GM19372 (cell line): ENCODE data around the gene KIFAP3.
"Not testable (repeated sequence)": the region's sequence is repeated elsewhere in the genome, so short reads cannot be mapped to it uniquely, and the experiment has no call there.

Experiments
- ATAC-seq: cut with Tn5 transposase; IDR thresholded peaks from one replicate; pipeline ENCODE4 v1.9.1; 2021; ENCODE audit warnings: mild to moderate bottlenecking, low read depth, moderate library complexity; ENCODE audit not compliant: unreplicated experiment

The KIFAP3 gene

DNA sequence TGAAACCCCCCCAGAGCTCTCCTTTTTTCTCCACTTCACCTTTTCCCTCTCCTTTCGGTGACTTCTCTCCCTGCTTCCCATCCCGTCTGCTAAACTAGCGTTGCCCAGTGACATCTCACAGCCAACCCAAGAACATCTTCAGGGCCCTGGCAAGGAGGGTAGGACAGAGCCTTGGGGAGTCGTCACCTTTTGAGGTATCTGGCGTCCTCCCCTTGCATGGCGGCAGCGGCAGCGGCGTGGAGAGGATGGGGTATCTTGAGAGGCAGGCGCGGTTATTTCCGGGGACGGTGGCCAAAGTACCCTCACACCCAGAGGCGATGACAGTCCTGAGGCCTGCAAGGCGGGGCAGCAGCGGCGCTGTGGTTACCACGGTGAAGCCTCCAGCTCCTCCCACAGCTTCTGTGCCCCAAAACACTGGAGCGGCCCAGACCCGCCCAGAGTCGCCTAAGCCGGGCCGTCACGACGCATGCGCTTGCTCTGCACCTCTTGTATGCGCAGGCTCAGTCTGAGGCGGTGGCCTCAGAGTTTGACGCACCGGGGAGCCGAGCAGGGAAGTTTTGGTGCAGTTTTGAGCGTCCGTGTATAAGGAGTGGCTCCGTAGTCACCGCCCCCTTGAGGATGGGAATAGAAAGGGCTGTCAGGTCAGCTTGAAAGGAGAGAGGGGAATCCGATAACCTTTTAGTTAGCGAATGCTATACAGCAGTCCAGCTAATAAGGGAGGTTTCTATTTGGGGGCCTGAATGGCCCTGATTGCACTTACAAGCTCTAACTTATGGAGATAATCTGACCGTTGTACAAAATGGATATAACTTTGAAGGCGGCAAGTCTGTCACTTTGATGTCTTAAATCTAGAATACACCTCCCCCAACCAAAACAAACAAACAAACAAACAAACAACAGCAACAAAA lies at the start of gene KIFAP3:
KIFAP3 (minus strand) TSS at position 446 of the 908 bp plus-strand sequence; CDS start at position 218, 228 bp downstream.
- peak; percentile 97 for ATAC-seq

DNA sequence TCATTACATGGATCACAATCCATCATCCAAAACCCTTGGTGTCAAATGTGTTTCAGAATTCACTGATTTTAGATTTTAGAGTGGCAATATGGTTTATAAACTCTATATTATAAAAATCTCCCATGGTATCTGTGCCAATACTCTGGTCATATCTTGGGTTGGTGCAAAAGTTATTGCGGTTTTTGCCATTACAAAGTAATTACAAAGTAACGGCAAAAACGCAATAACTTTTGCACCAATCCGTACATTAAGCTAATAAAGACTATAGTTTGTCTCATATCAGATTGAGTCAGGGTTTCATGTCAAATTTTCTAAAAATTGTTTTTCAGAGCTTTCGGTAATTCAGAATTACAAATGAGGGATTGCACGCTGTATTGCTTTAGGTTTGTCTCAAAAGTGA lies 47.9 kb upstream of the KIFAP3 start:
- no peak for ATAC-seq

DNA sequence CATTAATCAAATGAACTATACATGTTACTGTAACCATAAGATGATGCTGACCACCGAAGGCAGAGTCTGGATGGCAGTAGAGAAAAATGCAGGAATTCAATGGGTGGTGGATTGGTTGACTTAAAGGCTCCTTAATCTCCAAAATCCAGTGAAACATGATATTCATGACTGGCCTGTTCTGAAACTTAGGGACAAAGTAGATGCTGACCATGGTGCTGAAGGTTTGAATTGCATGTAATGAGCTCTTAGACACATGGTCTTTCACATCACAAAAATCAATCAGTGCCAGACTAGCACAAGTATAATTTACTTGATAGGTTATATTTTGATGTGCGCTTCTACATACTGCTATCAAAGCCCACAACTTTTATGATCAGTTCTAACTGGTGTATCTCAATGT lies 40.4 kb upstream of the KIFAP3 start:
- no peak for ATAC-seq

DNA sequence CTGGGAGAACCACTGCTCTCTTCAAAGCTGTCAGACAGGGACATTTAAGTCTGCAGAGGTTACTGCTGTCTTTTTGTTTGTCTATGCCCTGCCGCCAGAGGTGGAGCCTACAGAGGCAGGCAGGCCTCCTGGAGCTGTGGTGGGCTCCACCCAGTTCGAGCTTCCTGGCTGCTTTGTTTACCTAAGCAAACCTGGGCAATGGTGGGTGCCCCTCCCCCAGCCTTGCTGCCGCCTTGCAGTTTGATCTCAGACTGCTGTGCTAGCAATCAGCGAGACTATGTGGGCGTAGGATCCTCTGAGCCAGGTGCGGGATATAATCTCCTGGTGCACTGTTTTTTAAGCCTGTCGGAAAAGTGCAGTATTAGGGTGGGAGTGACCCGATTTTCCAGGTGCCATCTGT lies 38.6 kb upstream of the KIFAP3 start:
- not testable (repeated sequence) for ATAC-seq

DNA sequence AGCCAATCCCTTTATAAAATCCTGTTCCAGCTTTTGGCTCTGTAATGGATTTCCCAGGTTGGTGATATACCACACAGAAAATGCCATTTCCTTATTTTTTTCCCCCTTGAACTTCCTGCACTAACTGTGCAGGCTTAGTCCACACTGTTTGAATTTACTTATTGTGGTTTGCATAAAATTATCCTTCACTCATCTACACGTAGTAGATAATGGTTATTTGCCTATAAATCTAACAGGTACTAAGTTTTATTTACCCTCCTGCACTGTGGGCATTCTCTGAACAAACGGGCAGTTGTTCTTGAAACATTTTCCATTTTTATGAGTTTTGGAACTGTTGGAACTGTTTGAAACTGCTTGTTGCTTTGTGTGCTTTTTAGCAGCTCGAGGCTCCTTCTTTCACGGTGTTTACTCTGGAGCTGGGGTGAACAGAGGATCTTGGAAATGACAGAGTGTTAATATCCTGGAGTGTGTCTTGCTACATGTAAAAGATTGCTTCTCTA lies 23.0 kb upstream of the KIFAP3 start:
- no peak for ATAC-seq

DNA sequence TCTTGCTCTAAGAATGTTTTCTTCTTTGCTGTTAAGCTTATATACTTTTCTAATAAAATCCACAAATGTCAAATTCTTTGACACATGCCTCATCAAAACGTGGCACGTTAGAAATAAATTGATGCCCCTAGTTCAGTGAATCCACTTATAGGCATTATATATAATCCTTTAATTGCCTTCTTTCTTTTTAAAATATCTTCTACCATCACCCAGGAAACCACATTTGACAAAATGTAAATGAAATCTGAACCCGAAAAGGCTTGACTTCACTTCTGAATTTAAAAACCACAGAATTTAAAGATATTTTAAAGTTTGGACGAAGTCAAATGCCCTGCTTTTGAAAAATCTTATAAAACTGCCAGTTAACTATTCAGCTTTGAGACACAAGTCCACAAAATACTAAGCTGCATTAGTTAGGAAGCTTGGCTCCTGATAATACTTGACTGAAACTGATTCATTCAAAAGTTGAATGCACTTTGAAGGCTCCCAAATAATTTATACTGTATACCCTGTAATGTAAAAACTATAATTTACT lies 22.4 kb upstream of the KIFAP3 start:
- no peak for ATAC-seq

DNA sequence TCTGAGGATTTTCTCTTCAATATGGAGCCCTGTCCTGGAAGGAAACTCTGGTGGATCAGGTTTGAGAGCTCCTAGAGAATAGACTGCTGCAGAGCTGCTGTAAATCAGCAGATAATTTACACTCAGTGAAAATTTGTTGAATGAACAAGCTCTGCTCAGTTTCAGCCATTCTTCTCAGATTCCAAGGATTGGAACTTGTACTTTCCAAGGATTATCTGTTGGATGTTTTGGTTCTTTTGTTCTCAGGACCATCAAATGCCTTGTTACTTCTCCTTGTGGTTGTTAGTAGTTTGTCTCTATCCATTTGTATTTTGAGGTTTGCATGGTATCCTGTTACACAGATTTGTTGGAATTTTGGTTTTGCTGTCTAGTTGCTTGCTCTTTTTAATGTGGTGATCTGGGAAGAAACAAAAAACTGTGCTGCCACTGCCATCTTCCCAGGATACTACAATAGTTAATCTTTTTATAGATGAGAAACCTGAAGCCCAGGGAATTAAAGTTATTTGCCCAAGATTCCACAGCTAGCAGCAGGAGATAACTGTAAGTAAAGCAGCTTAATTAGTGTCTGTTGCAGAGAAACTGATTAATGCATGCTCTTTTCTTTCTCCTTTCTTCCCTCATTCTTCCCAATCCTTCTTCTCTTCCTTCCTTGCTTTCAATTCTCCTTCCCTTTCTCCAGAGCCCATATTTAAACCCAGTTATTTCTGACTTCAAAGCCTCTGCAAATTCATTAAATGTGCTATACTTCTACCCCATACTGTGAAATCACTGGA lies 21.7 kb upstream of the KIFAP3 start:
- ATAC-seq: no peak

DNA sequence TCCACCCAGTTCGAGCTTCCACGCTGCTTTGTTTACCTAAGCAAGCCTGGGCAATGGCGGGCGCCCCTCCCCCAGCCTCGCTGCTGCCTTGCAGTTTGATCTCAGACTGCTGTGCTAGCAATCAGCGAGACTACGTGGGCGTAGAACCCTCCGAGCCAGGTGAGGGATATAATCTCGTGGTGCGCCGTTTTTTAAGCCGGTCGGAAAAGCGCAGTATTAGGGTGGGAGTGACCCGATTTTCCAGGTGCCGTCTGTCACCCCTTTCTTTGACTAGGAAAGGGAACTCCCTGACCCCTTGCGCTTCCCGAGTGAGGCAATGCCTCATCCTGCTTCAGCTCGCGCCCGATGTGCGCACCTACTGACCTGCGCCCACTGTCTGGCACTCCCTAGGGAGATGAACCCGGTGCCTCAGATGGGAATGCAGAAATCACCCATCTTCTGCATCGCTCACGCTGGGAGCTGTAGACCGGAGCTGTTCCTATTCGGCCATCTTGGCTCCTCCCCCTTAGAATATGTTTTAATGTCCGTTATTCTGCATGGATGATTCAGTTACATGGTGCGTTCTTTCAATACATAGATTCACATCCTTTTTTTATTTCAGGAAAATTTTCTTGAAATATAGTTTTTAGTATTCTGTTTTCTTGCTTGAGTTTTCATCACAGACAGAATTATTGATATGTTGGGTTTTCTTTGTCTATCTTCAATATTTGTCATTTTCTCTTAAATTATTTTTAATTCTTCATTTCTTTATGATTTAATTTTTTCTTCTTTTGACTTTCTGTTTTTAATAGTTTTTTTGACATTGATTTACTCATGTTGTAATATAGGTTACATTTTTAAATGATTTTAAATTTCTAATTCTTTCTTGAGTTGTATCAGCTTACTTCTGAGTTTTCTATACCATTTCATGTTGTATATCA lies 20.5 kb upstream of the KIFAP3 start:
- not testable (repeated sequence) for ATAC-seq

DNA sequence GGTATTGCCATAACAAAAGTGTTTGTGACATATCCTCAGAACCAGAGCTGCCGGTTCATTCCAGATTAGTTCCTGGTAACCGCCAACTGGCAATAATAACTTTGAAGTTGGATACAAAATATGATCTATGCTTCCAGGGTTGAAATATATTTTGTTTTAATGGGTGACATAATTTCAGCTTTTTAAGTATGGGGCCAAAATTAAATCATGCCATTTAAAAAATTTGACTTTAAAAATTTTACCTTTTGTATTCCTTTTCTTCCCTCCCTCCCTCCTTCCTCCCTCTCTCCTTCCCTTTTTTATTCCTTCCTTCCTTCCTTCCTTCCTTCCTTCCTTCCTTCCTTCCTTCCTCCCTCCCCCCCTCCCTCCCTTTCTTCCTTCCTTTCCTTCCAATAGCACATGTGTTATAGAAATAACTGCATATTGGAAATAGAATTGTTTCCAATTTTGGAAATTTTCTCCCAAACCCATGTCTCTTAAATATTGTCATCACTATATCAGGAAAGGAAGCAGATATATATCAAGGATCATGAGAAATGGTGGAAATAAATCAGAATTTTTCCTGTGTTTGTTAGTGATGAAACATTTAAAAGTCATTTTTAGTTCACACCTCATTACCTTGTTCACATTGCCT lies 12.0 kb upstream of the KIFAP3 start:
- ATAC-seq: no peak

DNA sequence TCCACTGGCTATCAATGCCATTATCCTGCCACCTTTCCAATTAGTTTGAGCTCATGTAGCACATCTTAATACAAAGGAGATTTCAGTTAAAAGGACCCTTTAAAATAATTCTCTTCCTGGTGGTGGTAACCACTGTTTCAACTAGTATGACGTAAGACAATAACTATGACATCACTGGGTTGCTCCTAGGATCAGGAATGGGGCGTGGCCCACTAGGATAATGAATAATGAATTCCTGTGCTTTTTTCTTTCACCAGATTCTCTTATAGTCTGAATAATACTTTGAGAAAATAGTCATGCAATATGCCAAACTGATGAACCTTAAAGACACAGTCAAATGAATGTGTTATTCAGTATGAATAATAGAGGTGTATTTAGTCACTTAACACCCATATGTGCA lies 10.6 kb upstream of the KIFAP3 start:
- no peak for ATAC-seq

DNA sequence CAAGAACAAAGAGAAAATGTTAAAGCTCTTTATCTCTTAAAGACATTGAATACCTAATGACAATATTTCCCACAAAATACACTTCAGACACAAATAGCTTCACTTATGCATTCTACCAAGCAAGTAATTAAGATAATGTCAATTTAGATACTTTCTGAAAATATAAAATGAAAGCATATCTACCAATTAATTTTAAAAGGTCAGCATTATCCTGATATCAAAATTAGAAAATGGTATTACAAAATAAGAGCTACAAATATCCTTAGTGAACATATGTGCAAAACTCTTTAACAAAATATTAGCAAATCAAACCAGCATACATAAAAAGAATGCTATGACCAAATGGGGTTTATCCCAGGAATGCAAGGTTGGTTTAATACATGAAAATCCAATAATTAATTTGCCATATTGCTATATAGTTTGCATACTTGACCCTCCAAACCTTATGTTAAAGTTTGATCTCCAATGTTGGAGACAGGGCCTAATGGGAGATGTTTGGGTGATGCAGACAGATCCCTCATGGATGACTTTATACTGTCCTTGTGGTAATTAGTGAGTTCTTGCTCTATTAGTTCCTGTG lies 4.2 kb upstream of the KIFAP3 start:
- ATAC-seq: no peak

DNA sequence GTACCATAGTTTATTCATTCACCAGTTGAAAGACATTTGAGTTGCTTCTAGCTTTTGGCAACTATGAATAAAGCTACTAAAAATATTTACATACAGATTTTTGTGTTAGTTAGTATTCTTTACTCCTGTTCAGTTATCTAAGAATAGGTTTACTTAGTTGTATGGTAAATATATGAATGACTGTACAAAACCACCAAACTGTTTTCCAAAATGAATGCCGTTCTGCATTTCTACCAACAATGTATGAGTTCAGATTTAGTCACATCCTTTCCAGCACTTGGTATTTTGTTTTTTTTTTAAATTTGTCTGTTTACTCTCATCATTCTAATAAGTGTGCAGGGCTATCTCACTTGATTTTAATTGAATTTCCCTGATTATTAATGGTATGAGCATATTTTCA lies 3.4 kb upstream of the KIFAP3 start:
- ATAC-seq: no peak

DNA sequence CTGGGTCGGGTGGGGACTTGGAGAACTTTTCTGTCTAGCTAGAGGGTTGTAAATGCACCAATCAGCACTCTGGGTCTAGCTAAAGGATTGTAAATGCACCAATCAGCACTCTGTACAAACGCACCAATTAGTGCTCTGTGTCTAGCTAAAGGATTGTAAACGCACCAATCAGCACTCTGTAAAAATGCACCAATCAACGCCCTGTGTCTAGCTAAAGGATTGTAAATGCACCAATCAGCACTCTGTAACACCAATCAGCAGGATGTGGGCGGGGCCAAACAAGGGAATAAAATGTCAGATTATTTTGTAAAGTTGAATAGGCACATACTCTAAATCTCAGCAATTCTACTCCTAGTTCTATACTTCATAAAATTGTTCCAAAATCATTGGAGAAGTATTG lies 2.5 kb upstream of the KIFAP3 start:
- ATAC-seq: not testable (repeated sequence)

DNA sequence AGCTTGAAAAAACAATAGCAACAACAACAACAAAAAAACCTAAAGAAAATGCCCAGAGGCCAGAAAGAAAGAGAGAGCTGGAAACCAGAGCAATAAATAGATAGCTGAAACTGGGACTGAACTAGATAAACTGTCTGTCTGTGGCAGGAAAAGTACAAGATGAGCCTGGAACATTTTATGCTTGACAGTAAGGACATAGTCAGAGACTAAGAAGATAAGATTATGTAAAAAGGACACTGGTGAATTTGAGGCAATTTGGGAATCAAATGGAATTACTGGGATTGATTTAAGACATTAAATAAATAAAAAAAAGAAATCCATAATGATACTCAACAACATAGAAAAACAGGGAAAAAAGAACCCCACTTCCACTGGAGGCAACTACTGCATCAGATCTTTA lies 1.7 kb upstream of the KIFAP3 start:
- no peak for ATAC-seq

DNA sequence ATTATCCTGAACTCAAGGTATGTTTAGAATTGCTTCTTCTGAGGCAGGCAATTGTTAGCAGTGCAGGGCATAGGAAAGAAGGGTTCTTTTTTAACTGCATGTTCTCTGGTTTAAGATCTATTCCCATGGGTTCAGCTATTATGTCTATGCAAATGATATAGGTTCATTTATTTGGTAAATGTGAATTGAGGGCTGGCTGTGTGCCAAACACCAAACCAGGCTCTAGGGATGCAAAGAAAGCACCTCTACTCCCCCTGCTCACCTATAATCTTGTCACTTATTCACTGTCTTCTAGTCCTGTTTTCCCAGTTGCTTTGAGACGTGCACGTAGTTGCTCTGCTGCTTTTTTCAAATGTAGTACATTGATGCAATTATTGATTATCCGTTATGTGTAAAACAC lies 691 bp upstream of the KIFAP3 start:
- no peak for ATAC-seq

DNA sequence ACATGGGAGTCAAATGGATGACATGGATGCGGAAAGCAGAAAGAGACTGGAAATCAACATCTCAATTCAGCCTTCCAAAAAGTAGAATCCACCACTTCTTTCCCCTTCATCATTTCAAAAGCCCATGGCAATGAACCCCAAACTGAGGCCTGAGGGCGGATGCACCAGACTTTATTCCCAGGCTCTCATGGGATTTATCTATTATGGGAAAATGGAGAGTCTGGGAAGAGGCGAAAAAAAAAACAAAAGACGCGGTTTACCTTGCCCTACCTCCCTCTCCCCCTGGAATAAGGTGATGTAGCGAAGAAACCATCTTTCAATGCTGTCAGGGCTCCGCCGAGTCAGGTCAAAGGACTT lies 624 bp downstream of the KIFAP3 start:
- ATAC-seq: no peak

DNA sequence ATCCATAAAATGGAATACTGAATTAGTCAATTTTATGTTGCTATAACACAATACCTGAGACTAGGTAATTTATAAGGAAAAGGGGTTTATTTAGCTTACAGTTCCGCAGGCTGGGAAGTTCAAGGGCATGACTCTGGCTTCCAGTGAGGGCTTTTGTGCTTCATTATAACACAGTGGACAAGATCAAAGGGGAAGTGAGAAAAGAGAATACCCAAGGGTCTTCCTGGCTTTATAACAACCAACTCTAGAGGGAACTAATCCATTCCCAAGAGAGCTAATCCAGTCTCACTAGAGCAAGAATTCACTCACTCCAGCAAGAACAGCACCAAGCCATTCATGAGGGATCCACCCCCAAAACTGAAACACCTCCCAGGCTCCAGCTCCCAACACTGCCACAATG lies 3.1 kb downstream of the KIFAP3 start:
- no peak for ATAC-seq

DNA sequence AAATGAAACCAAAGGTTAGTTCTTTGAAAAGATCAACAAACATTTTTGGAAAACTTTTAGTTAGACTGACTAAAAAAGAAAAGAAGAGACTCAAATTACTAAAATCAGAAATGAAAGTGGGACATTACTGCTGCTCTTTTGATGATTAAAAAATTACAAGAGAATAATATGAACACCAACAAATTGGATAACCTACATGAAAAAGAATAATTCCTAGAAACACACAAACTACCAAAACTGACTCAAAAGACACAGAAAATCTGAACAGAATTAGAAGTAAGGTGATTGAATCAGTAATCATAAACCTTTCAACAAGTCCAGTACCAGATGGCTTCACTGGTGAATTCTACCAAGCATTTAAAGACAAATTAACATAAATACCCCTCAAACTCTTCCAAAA lies 5.6 kb downstream of the KIFAP3 start:
- ATAC-seq: no peak

DNA sequence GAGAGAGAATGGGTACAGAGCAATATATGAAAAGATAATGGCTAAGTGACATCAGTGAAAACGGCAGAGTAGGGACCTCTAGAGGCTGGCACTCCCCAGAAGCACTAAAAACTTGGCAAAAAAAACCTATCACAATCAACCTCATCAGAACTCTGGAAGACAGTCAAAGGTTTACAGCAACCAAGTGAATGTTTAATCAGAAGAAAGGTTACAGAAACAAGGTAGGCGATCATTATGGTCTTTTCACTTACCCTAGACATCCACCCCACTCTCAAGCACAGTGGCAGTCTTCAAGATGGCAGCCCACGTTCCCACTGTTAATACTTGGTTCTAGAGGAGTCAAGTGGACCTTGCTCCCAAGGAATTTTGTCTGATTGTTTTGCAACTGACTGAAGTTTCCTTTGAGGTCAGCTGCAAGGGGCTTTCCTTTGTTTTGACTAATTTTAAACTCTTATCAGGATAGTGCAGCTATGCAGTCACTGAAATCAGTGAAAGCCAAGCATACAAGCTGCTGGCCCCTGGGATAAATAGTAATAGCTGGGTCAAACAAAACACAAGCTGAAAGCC lies 7.2 kb downstream of the KIFAP3 start:
- no peak for ATAC-seq
